HG03571 (cell line): ENCODE data around the gene COL6A2.
"Not testable (repeated sequence)": the region's sequence is repeated elsewhere in the genome, so short reads cannot be mapped to it uniquely, and the experiment has no call there.

ENCODE experiments used
- ATAC-seq: cut with Tn5 transposase; IDR thresholded peaks from one replicate; pipeline ENCODE4 v1.9.1; 2021; ENCODE audit not compliant: unreplicated experiment

Gene COL6A2

GRCh38 chr21:46097336-46098293, at the start of gene COL6A2:
Gene COL6A2, plus strand, starts transcription at chr21:46098112.
- no peak for ATAC-seq

DNA sequence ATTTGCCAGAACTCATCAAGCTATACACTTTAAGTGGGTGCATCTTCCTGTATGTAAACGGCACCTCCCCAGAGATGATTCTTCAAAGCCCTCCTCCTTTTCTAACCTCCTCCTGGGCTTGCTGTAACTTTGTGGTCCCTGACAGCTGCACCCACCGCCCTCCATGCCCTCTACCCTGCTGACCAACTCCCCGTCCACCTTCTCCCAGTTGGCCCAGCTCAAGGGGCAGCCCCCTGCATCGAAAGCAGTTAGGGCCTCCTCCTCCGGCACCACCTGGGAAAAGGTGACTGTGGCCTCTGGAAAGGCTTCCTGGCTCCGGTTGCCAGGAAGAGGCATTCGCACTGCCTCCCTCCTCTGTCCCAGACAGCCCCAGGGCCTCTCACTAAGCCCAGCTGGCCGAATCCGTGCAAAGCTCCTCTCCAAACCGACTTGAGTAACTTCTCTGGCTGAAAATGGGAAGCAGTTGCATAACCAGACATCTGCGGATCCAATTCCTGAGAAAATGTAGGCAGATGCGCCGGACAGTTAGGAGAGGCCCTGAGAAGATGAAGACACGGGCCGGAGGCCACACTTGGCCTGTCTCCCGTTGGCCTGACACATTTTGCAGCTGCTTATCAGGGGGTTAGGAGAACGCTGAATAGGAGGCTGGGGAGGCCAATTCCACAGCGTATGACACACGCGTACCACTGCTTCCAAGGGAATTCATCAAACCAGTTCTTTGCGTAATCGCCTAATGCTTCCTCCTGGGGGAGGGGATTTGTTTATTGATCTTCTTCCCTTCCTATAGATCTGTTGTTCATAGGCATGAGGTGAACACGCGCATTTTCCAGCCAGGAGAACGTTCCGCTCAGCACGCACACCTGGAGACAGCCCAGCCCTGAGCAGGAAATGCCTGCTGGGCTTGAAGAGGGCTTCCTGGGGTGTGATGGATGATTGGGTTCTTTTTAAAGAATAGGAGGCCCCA, 48.7 kb upstream of the COL6A2 start:
- no peak for ATAC-seq

DNA sequence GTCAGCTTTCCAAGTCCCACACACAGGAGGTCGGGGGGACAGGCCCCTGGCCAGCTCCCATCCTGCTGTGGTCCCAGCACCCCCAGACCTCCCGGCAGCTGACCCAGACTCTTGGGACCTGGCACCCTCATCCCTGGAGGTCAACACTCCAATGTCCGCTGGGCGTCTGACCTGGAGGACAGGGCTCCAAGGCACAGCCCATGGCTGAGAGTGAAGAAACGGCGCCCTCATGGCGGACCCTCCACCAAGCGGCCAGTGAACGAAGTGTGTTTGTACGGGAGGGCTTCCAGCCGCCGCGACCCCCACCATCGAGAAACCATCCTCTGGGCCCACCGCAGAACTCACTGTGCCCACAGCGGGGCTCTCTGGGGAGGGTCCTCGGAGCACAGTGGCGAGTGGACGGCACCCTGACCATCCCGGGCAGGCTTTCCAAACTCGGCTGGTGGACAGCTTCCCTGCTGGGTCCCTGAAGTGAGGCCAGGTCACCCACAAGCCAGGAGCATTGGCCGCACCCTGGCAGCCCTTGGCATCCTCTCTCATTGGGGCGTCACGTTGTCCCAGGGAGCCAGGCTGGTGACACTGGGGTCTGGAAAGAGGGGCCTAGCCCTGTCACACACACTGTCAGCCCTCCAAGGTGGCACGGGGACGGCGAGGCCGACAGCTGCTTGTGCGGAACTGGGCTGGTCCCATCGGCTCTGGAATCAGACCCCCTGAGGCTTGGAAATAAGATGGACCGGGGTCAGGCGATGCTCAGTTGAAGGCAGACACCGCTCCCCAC, 47.8 kb upstream of the COL6A2 start:
- no peak for ATAC-seq

DNA sequence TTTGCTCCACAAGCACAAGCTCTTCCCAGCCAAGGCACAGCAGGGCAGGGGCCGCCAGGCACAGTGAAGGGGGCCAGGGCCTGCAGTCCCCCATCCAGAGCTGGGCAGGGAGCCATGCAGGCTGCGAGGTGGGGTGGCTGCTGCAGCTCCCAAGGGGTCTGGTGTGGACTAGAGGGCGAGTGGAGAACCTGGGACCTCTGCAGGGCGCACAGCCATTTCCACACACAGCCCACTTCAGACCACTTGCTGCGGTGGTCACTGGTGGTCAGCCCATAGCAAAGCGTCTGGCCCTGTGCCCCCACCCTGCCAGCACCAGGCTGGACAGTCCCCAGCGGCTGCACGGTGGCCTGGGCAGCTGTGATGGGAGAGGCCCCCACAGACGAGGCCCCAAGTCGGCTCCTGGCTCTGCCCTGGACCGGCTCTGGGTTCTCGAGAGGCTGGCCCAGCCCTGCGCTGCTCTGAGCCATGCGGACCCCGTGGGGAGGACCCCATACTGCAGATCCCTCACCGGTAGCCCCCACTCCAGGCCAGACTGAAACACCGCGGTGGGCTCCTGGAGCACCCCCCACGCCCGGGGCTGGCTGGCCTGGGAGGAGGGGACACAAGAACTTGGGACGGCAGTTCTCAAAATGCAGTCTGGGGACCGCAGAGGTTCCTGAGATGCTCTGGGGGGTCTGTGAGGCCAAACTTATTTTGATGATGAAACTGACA, 47.1 kb upstream of the COL6A2 start:
- ATAC-seq: no peak

DNA sequence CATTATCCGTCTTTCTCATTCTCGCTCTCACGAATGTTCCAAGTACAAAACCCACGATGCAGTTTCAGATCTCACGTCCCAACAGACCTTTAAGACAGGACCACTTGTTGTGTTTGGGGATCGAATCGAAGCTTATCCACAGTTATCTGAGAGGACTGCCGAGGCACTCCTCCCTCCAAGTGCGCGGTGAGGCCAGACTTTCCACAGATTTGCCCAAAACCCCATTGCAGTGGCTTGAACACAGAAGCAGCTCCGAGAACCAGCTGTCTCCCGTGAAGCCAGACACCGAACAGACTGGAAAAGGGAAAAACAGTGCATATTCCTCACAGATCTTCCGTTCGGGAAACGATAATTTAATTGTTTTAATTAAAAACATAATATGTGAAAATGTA, 46.5 kb upstream of the COL6A2 start:
- ATAC-seq: no peak

- no peak for ATAC-seq
Measured at GRCh38 chr21:46051821-46052675, 45.9 kb upstream of the COL6A2 start.

DNA sequence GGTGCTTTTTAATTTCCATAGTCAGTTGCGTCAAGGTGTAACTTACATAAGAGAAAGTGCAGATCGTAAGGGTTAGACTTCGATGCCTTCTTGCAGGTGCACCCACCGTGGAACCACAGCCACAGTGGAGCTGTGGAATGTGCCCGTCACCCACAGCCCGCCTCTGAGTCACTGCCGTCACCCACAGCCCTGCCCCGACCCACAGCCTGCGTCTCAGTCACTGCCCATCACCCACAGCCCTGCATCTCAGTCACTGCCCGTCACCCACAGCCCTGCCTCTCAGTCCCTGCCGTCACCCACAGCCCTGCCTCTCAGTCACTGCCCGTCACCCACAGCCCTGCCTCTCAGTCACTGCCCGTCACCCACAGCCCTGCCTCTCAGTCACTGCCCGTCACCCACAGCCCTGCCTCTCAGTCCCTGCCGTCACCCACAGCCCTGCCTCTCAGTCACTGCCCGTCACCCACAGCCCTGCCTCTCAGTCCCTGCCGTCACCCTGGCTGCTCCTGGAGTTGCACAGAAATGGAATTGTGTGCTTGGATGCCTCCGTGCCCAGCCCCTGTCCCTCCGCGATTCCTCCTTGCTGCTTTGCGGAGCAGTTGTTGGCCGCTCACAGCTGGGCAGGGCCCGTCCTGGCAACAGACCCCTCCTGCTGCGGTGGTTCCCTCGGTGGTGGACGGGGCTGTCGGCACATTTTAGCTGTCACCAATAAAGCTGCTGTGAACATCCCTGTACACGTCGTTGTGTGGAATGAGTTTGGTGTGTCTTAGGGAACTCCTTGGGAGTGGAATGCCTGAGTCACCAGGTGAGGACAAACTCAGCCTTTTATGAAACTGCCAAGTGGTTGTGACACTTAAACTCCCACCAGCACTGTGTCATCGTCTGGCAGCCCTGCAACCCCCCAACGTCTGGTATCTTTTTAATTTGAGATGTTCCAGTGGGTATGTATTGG, 44.9 kb upstream of the COL6A2 start:
- ATAC-seq: no peak

DNA sequence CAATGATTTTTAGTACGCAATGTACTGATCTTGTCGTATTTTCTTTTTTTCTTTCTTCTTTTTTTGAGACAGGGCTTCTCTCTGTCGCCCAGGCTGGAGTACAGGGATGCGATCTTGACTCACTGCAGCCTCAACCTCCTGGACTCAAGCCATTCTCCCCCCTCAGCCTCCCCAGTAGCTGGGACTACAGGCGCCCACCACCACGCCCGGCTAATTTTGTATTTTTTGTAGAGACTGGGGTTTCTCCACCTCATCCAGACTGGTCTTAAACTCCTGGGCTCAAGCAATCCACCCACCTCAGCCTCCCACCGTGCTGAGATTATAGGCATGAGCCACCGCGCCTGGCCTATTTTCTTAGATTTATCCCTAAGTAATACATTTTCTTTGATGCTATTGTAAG, 43.9 kb upstream of the COL6A2 start:
- no peak for ATAC-seq

GRCh38 chr21:46054451-46054881, 43.4 kb upstream of the COL6A2 start:
- ATAC-seq: no peak

DNA sequence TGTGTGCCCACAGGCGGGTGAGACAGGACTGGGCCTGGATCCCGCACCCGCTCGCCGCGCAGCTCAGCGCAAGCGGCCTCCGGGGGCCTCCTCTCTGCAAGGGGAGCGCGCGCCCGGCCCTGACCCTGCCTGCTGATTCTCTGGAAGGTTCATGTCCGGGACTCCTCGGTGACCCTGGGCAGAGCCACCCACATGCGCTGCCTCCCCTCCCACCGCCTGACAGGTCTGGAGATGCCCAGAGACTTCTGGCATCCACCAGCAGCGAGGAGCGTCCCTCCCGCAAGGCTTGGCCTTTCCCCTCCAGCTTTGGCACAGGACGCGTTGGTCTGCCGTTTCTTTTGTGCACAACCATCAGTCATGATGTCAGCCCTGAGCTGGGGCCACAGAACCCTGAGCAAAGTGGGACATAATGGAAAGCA, 42.0 kb upstream of the COL6A2 start:
- no peak for ATAC-seq

DNA sequence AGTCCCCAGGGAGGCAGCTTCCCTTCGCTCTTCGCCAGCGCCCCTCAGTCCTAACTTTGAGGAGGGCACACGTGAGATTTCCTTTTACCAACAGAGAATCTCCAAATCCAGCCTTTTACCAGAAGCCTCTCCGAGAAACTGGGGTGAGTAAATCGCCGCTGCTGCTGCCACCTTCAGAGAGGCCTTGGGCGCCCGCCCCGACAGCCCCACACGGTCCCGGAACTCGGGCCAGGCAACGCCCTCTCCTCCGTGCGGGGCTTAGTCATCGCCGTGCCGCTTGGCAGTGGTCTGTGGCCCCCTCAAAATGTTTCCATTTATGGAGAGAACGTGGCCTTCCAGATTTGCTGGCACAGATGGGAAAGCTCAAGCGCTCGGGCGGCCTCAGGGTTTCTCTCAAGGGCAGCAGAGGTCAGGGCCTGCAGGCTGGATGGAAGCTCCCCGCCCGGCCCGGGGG, 41.4 kb upstream of the COL6A2 start:
- ATAC-seq: no peak

- no peak for ATAC-seq
Measured at GRCh38 chr21:46057111-46057709, 40.7 kb upstream of the COL6A2 start.

GRCh38 chr21:46057710-46058241, 40.1 kb upstream of the COL6A2 start:
- ATAC-seq: no peak

- no peak for ATAC-seq
Measured at GRCh38 chr21:46058431-46059145, 39.3 kb upstream of the COL6A2 start.

DNA sequence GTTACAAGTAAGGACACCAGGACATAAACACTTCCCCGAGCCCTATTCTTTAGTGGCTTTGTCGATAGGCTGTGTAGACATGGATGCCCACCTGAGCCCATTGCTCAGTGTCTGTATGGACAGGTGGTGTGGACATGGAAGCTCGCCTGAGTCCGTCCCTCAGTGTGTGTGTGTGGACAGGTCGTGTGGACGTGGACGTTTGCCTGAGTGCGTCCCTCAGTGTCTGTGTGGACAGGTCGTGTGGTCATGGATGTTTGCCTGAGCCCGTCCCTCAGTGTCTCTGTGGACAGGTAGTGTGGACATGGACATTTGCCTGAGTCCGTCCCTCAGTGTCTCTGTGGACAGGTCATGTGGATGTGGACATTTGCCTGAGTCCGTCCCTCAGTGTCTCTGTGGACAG, 38.7 kb upstream of the COL6A2 start:
- no peak for ATAC-seq

DNA sequence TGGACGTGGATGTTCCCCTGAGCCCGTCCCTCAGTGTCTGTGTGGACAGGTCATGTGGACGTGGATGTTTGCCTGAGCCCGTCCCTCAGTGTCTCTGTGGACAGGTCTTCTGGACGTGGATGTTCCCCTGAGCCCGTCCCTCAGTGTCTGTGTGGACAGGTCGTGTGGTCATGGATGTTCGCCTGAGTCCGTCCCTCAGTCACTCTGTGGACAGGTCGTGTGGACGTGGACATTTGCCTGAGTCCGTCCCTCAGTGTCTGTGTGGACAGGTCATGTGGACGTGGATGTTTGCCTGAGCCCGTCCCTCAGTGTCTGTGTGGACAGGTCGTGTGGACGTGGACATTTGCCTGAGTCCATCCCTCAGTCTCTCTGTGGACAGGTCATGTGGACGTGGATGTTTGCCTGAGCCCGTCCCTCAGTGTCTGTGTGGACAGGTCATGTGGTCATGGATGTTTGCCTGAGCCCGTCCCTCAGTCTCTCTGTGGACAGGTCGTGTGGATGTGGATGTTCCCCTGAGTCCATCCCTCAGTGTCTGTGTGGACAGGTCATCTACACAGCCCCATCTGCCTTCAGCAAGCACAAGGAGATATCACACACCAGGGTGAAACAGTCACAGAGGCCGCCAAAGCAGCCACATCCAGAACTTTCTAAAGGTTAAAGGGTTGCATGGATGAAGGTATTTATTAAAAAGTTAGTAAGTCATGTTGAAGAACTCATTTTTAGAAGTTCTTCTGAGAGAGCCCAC, 38.0 kb upstream of the COL6A2 start:
- ATAC-seq: not testable (repeated sequence)
